H9 (cell line): ENCODE data around the gene EYA4. TPM values are rescaled to one million over a fixed set of nuclear protein-coding genes. Genes with fewer than 3 reads are reported as not detected.

ENCODE experiments used
- DNase-seq: peaks from one replicate; pipeline ENCODE4 v3.0.0-alpha.2; 2017
- H2AFZ ChIP-seq: one replicate; pipeline ENCODE4 v1.6.1; 2013; ENCODE audit warnings: mild to moderate bottlenecking, low read length, control low read depth, moderate library complexity
- H2AK5ac ChIP-seq: 2 replicates; pipeline ENCODE4 v1.6.1; 2013; ENCODE audit warnings: low read length, control low read depth, mixed read lengths; ENCODE audit not compliant: insufficient read length
- H2BK120ac ChIP-seq: one replicate; pipeline ENCODE4 v1.6.1; 2013; ENCODE audit warnings: low read depth, mild to moderate bottlenecking, low read length, control low read depth, inconsistent platforms; ENCODE audit not compliant: poor library complexity, severe bottlenecking
- H2BK12ac ChIP-seq: 2 replicates; pipeline ENCODE4 v1.6.1; 2013; ENCODE audit warnings: low read length, control low read depth, mixed read lengths, low read depth; ENCODE audit not compliant: insufficient read length
- H2BK15ac ChIP-seq: 2 replicates; pipeline ENCODE4 v1.6.1; 2013; ENCODE audit warnings: low read depth, low read length, control low read depth
- H2BK20ac ChIP-seq: one replicate; pipeline ENCODE4 v1.6.1; 2013; ENCODE audit warnings: low read depth, mild to moderate bottlenecking, low read length, control low read depth, inconsistent platforms; ENCODE audit not compliant: poor library complexity, severe bottlenecking
- H2BK5ac ChIP-seq: 2 replicates; pipeline ENCODE4 v1.6.1; 2013; ENCODE audit warnings: low read length, control low read depth, mixed read lengths; ENCODE audit not compliant: insufficient read length
- H3K14ac ChIP-seq: 2 replicates; pipeline ENCODE4 v1.6.1; 2013; ENCODE audit warnings: low read length, control low read depth; ENCODE audit not compliant: insufficient read depth
- H3K18ac ChIP-seq: 2 replicates; pipeline ENCODE4 v1.6.1; 2013; ENCODE audit warnings: low read depth, mild to moderate bottlenecking, mixed read lengths, low read length, control low read depth; ENCODE audit not compliant: insufficient read length
- H3K23ac ChIP-seq: 2 replicates; pipeline ENCODE4 v1.6.1; 2013; ENCODE audit warnings: low read length, control low read depth, mixed read lengths, low read depth; ENCODE audit not compliant: insufficient read length
- H3K23me2 ChIP-seq: 2 replicates; pipeline ENCODE4 v1.6.1; 2013; ENCODE audit warnings: low read depth, mild to moderate bottlenecking, mixed read lengths, low read length, control low read depth; ENCODE audit not compliant: insufficient read length, poor library complexity, severe bottlenecking
- H3K27ac ChIP-seq: 2 replicates; pipeline ENCODE4 v1.5.1; 2013; ENCODE audit warnings: low read length, control low read depth, mixed read lengths, low read depth; ENCODE audit not compliant: insufficient read length
- H3K27me3 ChIP-seq: 2 replicates; pipeline ENCODE4 v1.6.1; 2013; ENCODE audit warnings: low read length, control low read depth, inconsistent platforms; ENCODE audit not compliant: insufficient read depth
- H3K4ac ChIP-seq: 2 replicates; pipeline ENCODE4 v1.6.1; 2013; ENCODE audit warnings: low read depth, mild to moderate bottlenecking, control low read depth, inconsistent platforms, low read length, moderate library complexity
- H3K4me1 ChIP-seq: 2 replicates; pipeline ENCODE4 v1.6.1; 2013; ENCODE audit warnings: low read length, control low read depth, inconsistent platforms; ENCODE audit not compliant: insufficient read depth
- H3K4me2 ChIP-seq: 2 replicates; pipeline ENCODE4 v1.6.1; 2013; ENCODE audit warnings: low read length, control low read depth, mixed read lengths; ENCODE audit not compliant: insufficient read length, insufficient read depth
- H3K56ac ChIP-seq: 2 replicates; pipeline ENCODE4 v1.6.1; 2013; ENCODE audit warnings: low read depth, mild to moderate bottlenecking, mixed read lengths, low read length, control low read depth; ENCODE audit not compliant: insufficient read length
- H3K79me1 ChIP-seq: 2 replicates; pipeline ENCODE4 v1.6.1; 2013; ENCODE audit warnings: low read depth, mild to moderate bottlenecking, moderate library complexity, low read length, control low read depth, inconsistent platforms; ENCODE audit not compliant: insufficient read depth, poor library complexity, severe bottlenecking
- H3K79me2 ChIP-seq: 2 replicates; pipeline ENCODE4 v1.6.1; 2013; ENCODE audit warnings: low read length, control low read depth, inconsistent platforms; ENCODE audit not compliant: insufficient read depth
- H3K9ac ChIP-seq: 2 replicates; pipeline ENCODE4 v1.6.1; 2013; ENCODE audit warnings: low read length, control low read depth, mixed read lengths; ENCODE audit not compliant: insufficient read length; ENCODE audit errors: extremely low read depth
- H3K9me3 ChIP-seq: one replicate; pipeline ENCODE4 v1.6.1; 2013; ENCODE audit warnings: low read depth, low read length, inconsistent platforms; ENCODE audit not compliant: control insufficient read depth
- H3T11ph ChIP-seq: one replicate; pipeline ENCODE4 v1.6.1; 2013; ENCODE audit warnings: mild to moderate bottlenecking, low read length, control low read depth, inconsistent platforms
- H4K20me1 ChIP-seq: one replicate; pipeline ENCODE4 v1.6.1; 2013; ENCODE audit not compliant: control insufficient read depth, insufficient read length, insufficient read depth
- H4K5ac ChIP-seq: 2 replicates; pipeline ENCODE4 v1.6.1; 2013; ENCODE audit warnings: low read depth, mild to moderate bottlenecking, mixed read lengths, low read length, control low read depth; ENCODE audit not compliant: insufficient read length
- H4K8ac ChIP-seq: replicated peaks from 2 replicates; pipeline ENCODE4 v1.6.1; 2013; ENCODE audit warnings: low read length, control low read depth, mixed read lengths, low read depth; ENCODE audit not compliant: insufficient read length
- H4K91ac ChIP-seq: 2 replicates; pipeline ENCODE4 v1.6.1; 2013; ENCODE audit warnings: low read depth, mild to moderate bottlenecking, moderate library complexity, mixed read lengths, low read length, control low read depth; ENCODE audit not compliant: insufficient read length
- H3K27ac Mint-ChIP-seq, 3 experiments: 2 replicates in 2 of 3; 3 replicates in 1 of 3; pipeline ENCODE4 v1.8.0; 2020 to 2021; ENCODE audit warnings: mixed read lengths in 3 of 3, mild to moderate bottlenecking in 1 of 3, moderate library complexity in 1 of 3
- H3K27me3 Mint-ChIP-seq: 2 replicates; pipeline ENCODE4 v1.8.0; 2021; ENCODE audit warnings: low read depth, mild to moderate bottlenecking, moderate library complexity, mixed read lengths
- H3K36me3 Mint-ChIP-seq, 3 experiments: 2 replicates in 2 of 3; 3 replicates in 1 of 3; pipeline ENCODE4 v1.8.0; 2020 to 2021; ENCODE audit warnings: low read depth in 3 of 3, mixed read lengths in 3 of 3; ENCODE audit not compliant: insufficient read depth in 1 of 3
- H3K4me1 Mint-ChIP-seq, 2 experiments: 2 replicates each; pipeline ENCODE4 v1.8.0; 2020; ENCODE audit warnings: mixed read lengths in 2 of 2
- H3K4me3 Mint-ChIP-seq, 2 experiments: 2 replicates in 1 of 2; 3 replicates in 1 of 2; pipeline ENCODE4 v1.8.0; 2020 to 2021; ENCODE audit warnings: mild to moderate bottlenecking in 2 of 2, mixed read lengths in 2 of 2, moderate library complexity in 1 of 2
- H3K9me3 Mint-ChIP-seq, 2 experiments: 2 replicates in 1 of 2; 3 replicates in 1 of 2; pipeline ENCODE4 v1.8.0; 2020; ENCODE audit warnings: mild to moderate bottlenecking in 2 of 2, mixed read lengths in 2 of 2, moderate library complexity in 1 of 2
- CTCF ChIP-seq: fragments of 200-600 bp; sonication (generic); conservative IDR thresholded peaks from 3 replicates; pipeline ENCODE4 v1.8.0; 2021; ENCODE audit warnings: antibody characterized with exemption, mild to moderate bottlenecking
- WGBS: extraction: QIAGEN DNeasy Blood & Tissue Kit; methylation state at CpG from one replicate; pipeline ENCODE4 v1.1.7; 2013; ENCODE audit warnings: missing lambda C conversion rate, low lambda C conversion rate, mixed read lengths; ENCODE audit not compliant: insufficient read length; ENCODE audit errors: extremely low coverage; 5-methylcytosine and 5-hydroxymethylcytosine counted together
- total RNA-seq: library from RNA; stranded (reverse); gene quantifications from 2 replicates; pipeline ENCODE4 v1.2.1, GENCODE V29; 2021

EYA4 gene
- total RNA-seq, 1 experiment from 2014 or later, result 0.26 TPM

- no peak overlapping the region for H2BK15ac ChIP-seq
- no peak overlapping the region for H2BK120ac ChIP-seq
- Mint-ChIP-seq H3K4me3 (no peak overlapping the region), H3K27ac (no peak overlapping the region), H3K4me1 (peaks cover 4% of the 10 kb centered on the region in 2 experiments; a peak in 3 of 4 replicates), H3K36me3 (no peaks in the 10 kb centered on the region), H3K27me3 (no peaks in the 10 kb centered on the region), H3K9me3 (no peaks in the 10 kb centered on the region)
- H4K5ac ChIP-seq, result no peak overlapping the region
- H3T11ph ChIP-seq, result no peak overlapping the region
- H4K8ac ChIP-seq, result no peak overlapping the region
- no peak overlapping the region for H3K23ac ChIP-seq
- H3K79me1 ChIP-seq, result no peaks in the 10 kb centered on the region
- no peak overlapping the region for H3K18ac ChIP-seq
- H3K14ac ChIP-seq, result no peak overlapping the region
- no peaks in the 10 kb centered on the region; the same call in 1 of the 2 replicates for H3K4me1 ChIP-seq
- no peaks in the 10 kb centered on the region for H3K9me3 ChIP-seq
- no peaks in the 10 kb centered on the region for H3K79me2 ChIP-seq
- no peak overlapping the region for H3K4ac ChIP-seq
- no peaks in the 10 kb centered on the region for H3K27me3 ChIP-seq
- no peak overlapping the region for H2BK20ac ChIP-seq
- no peaks in the 10 kb centered on the region for H4K20me1 ChIP-seq
- H3K56ac ChIP-seq, result no peak overlapping the region
- no peak for DNase-seq
- H2AFZ ChIP-seq, result no peak overlapping the region
- no peak overlapping the region for H3K4me2 ChIP-seq
- no peak for TF ChIP-seq CTCF
- H2AK5ac ChIP-seq, result no peak overlapping the region
- no peak overlapping the region for H4K91ac ChIP-seq
- no peaks in the 10 kb centered on the region for H3K23me2 ChIP-seq
- no peak overlapping the region for H2BK5ac ChIP-seq
- no peak overlapping the region for H3K9ac ChIP-seq
- no peak overlapping the region for H3K27ac ChIP-seq
- H2BK12ac ChIP-seq, result no peak overlapping the region
- no CpG with 5 or more reads among the region's 5 CpGs for WGBS
Observed at GRCh38 chr6:133424359-133424758, 183.2 kb downstream of the EYA4 start.
